HG02840 (cell line): Measurements from ENCODE around the gene SPHK1.

Experiments used
- ATAC-seq: cut with Tn5 transposase; IDR thresholded peaks from one replicate; pipeline ENCODE4 v1.9.1; 2021; ENCODE audit warnings: mild to moderate bottlenecking, moderate library complexity, moderate number of reproducible peaks; ENCODE audit not compliant: unreplicated experiment, low FRiP score

Gene SPHK1

GRCh38 chr17:76405607-76405966 is 21.2 kb downstream of the SPHK1 start:
- no peak for ATAC-seq

- ATAC-seq: no peak
Observed at GRCh38 chr17:76405967-76406647, 21.7 kb downstream of the SPHK1 start.

GRCh38 chr17:76407509-76407908 is 23.1 kb downstream of the SPHK1 start:
- no peak for ATAC-seq

- ATAC-seq: no peak
Observed at GRCh38 chr17:76408037-76408849, 23.8 kb downstream of the SPHK1 start.

- ATAC-seq: no peak
Observed at GRCh38 chr17:76410328-76410965, 26.0 kb downstream of the SPHK1 start.

GRCh38 chr17:76411247-76411646 is 26.8 kb downstream of the SPHK1 start:
- ATAC-seq: no peak

GRCh38 chr17:76414334-76415295 is 30.2 kb downstream of the SPHK1 start:
- ATAC-seq: no peak

- no peak for ATAC-seq
Observed at GRCh38 chr17:76415786-76416185, 31.4 kb downstream of the SPHK1 start.

GRCh38 chr17:76416457-76416856 is 32.0 kb downstream of the SPHK1 start:
- no peak for ATAC-seq

GRCh38 chr17:76416899-76417298 is 32.5 kb downstream of the SPHK1 start:
- ATAC-seq: no peak

GRCh38 chr17:76417499-76418143 is 33.2 kb downstream of the SPHK1 start:
- no peak for ATAC-seq

GRCh38 chr17:76419576-76420260 is 35.3 kb downstream of the SPHK1 start:
- ATAC-seq: no peak

- ATAC-seq: no peak
Observed at GRCh38 chr17:76420356-76421043, 36.1 kb downstream of the SPHK1 start.

- no peak for ATAC-seq
Observed at GRCh38 chr17:76421044-76421407, 36.6 kb downstream of the SPHK1 start.

GRCh38 chr17:76422406-76422805 is 38.0 kb downstream of the SPHK1 start:
- ATAC-seq: no peak

- no peak for ATAC-seq
Observed at GRCh38 chr17:76422860-76423259, 38.5 kb downstream of the SPHK1 start.

- no peak for ATAC-seq
Observed at GRCh38 chr17:76426853-76427252, 42.4 kb downstream of the SPHK1 start.

- no peak for ATAC-seq
Observed at GRCh38 chr17:76427501-76428231, 43.3 kb downstream of the SPHK1 start.
